ENCODE results near the gene GSTM3. TPM values are rescaled to one million over a fixed set of nuclear protein-coding genes. Genes with fewer than 3 reads are reported as not detected.
"Not testable (repeated sequence)": the region's sequence is repeated elsewhere in the genome, so short reads cannot be mapped to it uniquely, and the experiment has no call there.

GSTM3 gene
- total and polyA plus RNA-seq, 4 donors = 17.9 to 146 (median 66.1) TPM

DNA sequence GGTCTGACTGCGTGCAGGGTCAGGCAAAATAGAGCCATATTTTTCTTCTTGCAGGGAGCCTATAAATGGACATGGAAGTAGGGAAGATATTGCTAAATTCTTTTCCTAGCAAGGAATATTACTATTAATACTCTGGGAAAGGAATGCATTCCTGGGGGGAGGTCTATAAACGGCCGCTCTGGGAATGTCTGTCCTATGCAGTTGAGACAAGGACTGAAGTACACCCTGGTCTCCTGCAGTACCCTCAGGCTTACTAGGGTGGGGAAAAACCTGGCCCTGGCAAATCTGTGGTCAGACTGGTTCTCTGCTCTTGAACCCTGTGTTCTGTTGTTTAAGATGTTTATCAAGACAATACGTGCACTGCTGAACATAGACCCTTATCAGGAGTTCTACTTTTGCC is 31.9 kb downstream of the GSTM3 start:
- H3K4me3 ChIP-seq (ENCODE audit: low read length in 2 of 2); H3K27ac ChIP-seq (ENCODE audit: low read depth in 1 of 2, low read length in 2 of 2); H3K4me1 ChIP-seq (ENCODE audit: control insufficient read depth in 1 of 2, insufficient read depth in 2 of 2, low read length in 2 of 2); H3K9me3 ChIP-seq (ENCODE audit: control insufficient read depth, low read length); H3K27me3 ChIP-seq (ENCODE audit: control insufficient read depth in 1 of 2, insufficient read depth in 2 of 2, low read length in 1 of 2); intact Hi-C loops (cut with DNase I); H3K36me3 ChIP-seq (ENCODE audit: control insufficient read depth in 1 of 2, insufficient read depth in 2 of 2, low read length in 1 of 2); DNase-seq; ATAC-seq (ENCODE audit: low FRiP score): not testable (repeated sequence)
- 64 to 74% methylated on average over 4 of the region's 4 CpGs for WGBS, 2 donors

DNA sequence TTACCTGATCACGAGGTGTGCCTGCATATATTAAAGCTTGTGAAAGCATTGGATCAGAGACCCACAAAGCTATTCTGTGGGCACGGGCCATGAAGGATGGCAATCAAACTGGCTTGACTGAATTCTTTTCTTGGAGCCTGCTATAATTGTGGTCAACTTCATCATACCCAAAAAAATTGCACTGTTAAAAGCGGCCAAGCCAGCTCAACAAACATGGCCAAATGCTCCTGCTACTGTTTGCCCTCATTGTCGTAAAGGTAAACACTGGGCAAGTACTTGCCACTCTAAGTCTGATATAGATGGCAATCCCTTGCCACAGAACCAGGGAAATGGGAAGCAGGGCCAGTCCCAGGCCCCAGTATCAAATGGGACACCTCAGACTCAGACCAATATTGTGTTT is 35.4 kb downstream of the GSTM3 start:
- WGBS, 2 donors = 93 to 96% methylated on average over 4 of the region's 4 CpGs
- intact Hi-C loops (cut with DNase I) = no loop called here
- Histone ChIP-seq H3K4me1 (ENCODE audit: control insufficient read depth in 1 of 2, insufficient read depth in 2 of 2, low read length in 2 of 2) (no peaks in the 10 kb centered on the region), H3K4me3 (ENCODE audit: low read length in 2 of 2) (no peak overlapping the region), H3K9me3 (ENCODE audit: control insufficient read depth, low read length) (no peaks in the 10 kb centered on the region), H3K27me3 (ENCODE audit: control insufficient read depth in 1 of 2, insufficient read depth in 2 of 2, low read length in 1 of 2) (no peaks in the 10 kb centered on the region), H3K27ac (ENCODE audit: low read depth in 1 of 2, low read length in 2 of 2) (no peak overlapping the region), H3K36me3 (ENCODE audit: control insufficient read depth in 1 of 2, insufficient read depth in 2 of 2, low read length in 1 of 2) (no peaks in the 10 kb centered on the region)
- no peak for DNase-seq
- no peak for ATAC-seq (ENCODE audit: low FRiP score)

DNA sequence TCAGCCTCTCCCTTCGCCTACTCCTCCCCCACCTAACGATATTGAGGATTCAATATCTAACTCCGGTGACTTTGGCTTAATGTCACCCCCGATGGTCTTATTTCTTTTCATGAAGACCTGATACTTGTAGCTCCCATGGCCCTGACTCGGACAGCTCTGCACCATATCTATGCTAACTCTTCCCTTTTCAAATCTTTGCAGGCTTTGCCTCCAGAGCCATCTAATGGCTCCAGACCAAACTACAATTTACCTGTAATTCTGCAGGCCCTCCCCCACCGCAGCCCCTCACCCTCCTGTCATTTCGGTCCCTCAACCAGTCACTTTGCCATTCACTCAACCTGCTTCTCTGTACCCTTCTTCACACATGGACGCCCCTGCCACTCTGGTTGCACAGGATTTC is 36.7 kb downstream of the GSTM3 start:
- intact Hi-C loops (cut with DNase I) = no loop called here
- WGBS, 2 donors = 85 to 89% methylated on average over 8 of the region's 8 CpGs
- H3K4me3 ChIP-seq (ENCODE audit: low read length in 2 of 2) = no peak overlapping the region
- DNase-seq (no peak), ATAC-seq (ENCODE audit: low FRiP score) (no peak)
- H3K4me1 ChIP-seq (ENCODE audit: control insufficient read depth in 1 of 2, insufficient read depth in 2 of 2, low read length in 2 of 2) = no peaks in the 10 kb centered on the region
- H3K9me3 ChIP-seq (ENCODE audit: control insufficient read depth, low read length) = no peaks in the 10 kb centered on the region
- no peak overlapping the region for H3K27ac ChIP-seq (ENCODE audit: low read depth in 1 of 2, low read length in 2 of 2)
- no peaks in the 10 kb centered on the region for H3K36me3 ChIP-seq (ENCODE audit: control insufficient read depth in 1 of 2, insufficient read depth in 2 of 2, low read length in 1 of 2)
- H3K27me3 ChIP-seq (ENCODE audit: control insufficient read depth in 1 of 2, insufficient read depth in 2 of 2, low read length in 1 of 2) = no peaks in the 10 kb centered on the region

DNA sequence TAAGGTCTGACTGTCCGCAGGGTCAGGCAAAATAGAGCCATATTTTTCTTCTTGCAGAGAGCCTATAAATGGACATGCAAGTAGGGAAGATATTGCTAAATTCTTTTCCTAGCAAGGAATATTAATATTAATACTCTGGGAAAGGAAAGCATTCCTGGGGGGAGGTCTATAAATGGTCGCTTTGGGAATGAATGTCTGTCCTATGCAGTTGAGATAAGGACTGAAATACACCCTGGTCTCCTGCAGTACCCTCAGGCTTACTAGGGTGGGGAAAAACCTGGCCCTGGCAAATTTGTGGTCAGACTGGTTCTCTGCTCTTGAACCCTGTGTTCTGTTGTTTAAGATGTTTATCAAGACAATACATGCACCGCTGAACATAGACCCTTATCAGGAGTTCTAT is 37.9 kb downstream of the GSTM3 start:
- H3K27ac ChIP-seq (ENCODE audit: low read depth in 1 of 2, low read length in 2 of 2); H3K4me3 ChIP-seq (ENCODE audit: low read length in 2 of 2); H3K4me1 ChIP-seq (ENCODE audit: control insufficient read depth in 1 of 2, insufficient read depth in 2 of 2, low read length in 2 of 2); H3K27me3 ChIP-seq (ENCODE audit: control insufficient read depth in 1 of 2, insufficient read depth in 2 of 2, low read length in 1 of 2); H3K9me3 ChIP-seq (ENCODE audit: control insufficient read depth, low read length); intact Hi-C loops (cut with DNase I); ATAC-seq (ENCODE audit: low FRiP score); DNase-seq; H3K36me3 ChIP-seq (ENCODE audit: control insufficient read depth in 1 of 2, insufficient read depth in 2 of 2, low read length in 1 of 2): not testable (repeated sequence)
- 95 to 96% methylated on average over 3 of the region's 3 CpGs for WGBS, 2 donors

DNA sequence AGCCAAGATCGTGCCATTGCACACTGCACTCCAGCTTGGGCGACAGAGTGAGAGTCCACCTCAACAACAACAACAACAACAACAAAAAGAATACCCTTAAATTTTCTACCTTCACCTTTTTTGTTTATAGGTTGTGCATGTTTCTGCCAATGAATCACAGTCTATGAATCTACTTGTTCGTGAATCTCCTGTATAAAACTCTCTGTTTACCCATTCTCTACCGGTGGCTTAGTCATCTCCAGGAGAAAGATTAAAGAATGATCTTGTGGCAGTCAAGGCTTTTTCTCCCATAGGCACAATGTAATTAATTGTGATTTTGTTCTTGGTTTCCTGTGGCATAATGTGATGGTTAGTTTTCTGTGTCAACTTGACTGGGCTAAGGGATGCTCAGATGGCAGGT is 43.0 kb downstream of the GSTM3 start:
- H3K36me3 ChIP-seq (ENCODE audit: control insufficient read depth in 1 of 2, insufficient read depth in 2 of 2, low read length in 1 of 2); ATAC-seq (ENCODE audit: low FRiP score); H3K27ac ChIP-seq (ENCODE audit: low read depth in 1 of 2, low read length in 2 of 2); H3K27me3 ChIP-seq (ENCODE audit: control insufficient read depth in 1 of 2, insufficient read depth in 2 of 2, low read length in 1 of 2); intact Hi-C loops (cut with DNase I); H3K9me3 ChIP-seq (ENCODE audit: control insufficient read depth, low read length); H3K4me1 ChIP-seq (ENCODE audit: control insufficient read depth in 1 of 2, insufficient read depth in 2 of 2, low read length in 2 of 2); DNase-seq; H3K4me3 ChIP-seq (ENCODE audit: low read length in 2 of 2): not testable (repeated sequence)
- WGBS, 2 donors = 86 to 87% methylated on average over 4 of the region's 4 CpGs

DNA sequence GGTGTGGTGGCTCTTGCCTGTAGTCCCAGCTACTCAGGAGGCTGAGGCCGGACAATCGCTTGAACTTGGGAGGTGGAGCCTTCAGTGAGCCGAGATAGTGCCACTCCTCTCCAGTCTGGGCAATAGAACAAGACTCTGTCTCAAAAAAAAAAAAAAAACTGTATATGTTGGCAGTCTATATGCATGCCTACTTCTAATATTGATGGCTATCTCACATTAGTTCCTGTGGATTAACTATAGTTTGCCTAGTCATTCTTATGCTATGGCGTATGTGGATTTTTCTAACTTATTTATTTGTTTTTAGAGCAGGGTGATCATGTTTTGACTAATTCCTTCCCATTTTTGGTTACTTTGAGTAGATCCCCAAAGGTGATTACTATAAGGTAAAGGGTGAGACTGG is 43.8 kb downstream of the GSTM3 start:
- ATAC-seq (ENCODE audit: low FRiP score) = no peak
- H3K9me3 ChIP-seq (ENCODE audit: control insufficient read depth, low read length) = no peaks in the 10 kb centered on the region
- DNase-seq = no peak
- intact Hi-C loops (cut with DNase I) = no loop called here
- no peaks in the 10 kb centered on the region for H3K27me3 ChIP-seq (ENCODE audit: control insufficient read depth in 1 of 2, insufficient read depth in 2 of 2, low read length in 1 of 2)
- no peaks in the 10 kb centered on the region for H3K4me1 ChIP-seq (ENCODE audit: control insufficient read depth in 1 of 2, insufficient read depth in 2 of 2, low read length in 2 of 2)
- H3K4me3 ChIP-seq (ENCODE audit: low read length in 2 of 2) = no peak overlapping the region
- H3K36me3 ChIP-seq (ENCODE audit: control insufficient read depth in 1 of 2, insufficient read depth in 2 of 2, low read length in 1 of 2) = no peaks in the 10 kb centered on the region
- 36 to 56% methylated on average over 4 of the region's 4 CpGs for WGBS, 2 donors
- no peak overlapping the region for H3K27ac ChIP-seq (ENCODE audit: low read depth in 1 of 2, low read length in 2 of 2)

DNA sequence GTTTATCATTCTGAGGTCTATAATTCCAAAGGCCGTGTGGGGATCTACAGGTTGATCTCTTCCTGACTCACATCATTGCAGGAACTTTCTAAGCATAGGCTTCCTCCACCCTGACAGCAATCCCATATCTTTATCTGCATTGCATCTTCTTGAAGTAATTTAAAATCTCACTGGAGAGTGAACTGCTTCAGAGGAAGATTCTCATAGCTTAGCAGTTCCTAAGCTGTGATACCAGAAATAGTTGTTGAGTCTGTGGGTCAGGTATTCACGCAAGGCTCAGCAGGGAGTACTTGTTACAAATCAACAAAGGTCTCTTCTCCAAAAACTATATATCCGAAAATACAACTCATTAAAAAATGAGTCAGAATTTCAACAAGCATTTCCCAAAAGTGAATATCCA is 45.7 kb downstream of the GSTM3 start:
- DNase-seq; intact Hi-C loops (cut with DNase I); H3K4me1 ChIP-seq (ENCODE audit: control insufficient read depth in 1 of 2, insufficient read depth in 2 of 2, low read length in 2 of 2); H3K4me3 ChIP-seq (ENCODE audit: low read length in 2 of 2); H3K27me3 ChIP-seq (ENCODE audit: control insufficient read depth in 1 of 2, insufficient read depth in 2 of 2, low read length in 1 of 2); ATAC-seq (ENCODE audit: low FRiP score); H3K27ac ChIP-seq (ENCODE audit: low read depth in 1 of 2, low read length in 2 of 2); H3K36me3 ChIP-seq (ENCODE audit: control insufficient read depth in 1 of 2, insufficient read depth in 2 of 2, low read length in 1 of 2); H3K9me3 ChIP-seq (ENCODE audit: control insufficient read depth, low read length): not testable (repeated sequence)
- 79 to 86% methylated on average over 3 of the region's 3 CpGs for WGBS, 2 donors

DNA sequence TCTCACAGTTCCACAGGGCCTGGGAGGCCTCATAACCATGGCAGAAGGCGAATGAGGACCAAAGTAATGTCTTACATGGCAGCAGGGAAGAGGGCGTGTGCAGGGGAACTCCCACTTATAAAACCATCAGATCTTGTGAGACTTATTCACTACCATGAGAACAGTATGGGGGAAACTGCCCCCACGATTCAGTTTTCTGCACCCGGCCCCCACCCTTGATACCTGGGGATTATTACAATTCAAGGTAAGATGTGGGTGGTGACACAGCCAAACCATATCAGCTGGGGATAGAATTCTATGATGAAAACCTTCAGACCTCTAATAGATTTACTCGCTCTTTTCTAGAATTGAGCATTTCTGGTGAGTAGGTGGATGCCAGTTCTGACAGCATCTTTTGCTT is 46.4 kb downstream of the GSTM3 start:
- H3K27me3 ChIP-seq (ENCODE audit: control insufficient read depth in 1 of 2, insufficient read depth in 2 of 2, low read length in 1 of 2); intact Hi-C loops (cut with DNase I); H3K27ac ChIP-seq (ENCODE audit: low read depth in 1 of 2, low read length in 2 of 2); H3K4me3 ChIP-seq (ENCODE audit: low read length in 2 of 2); H3K9me3 ChIP-seq (ENCODE audit: control insufficient read depth, low read length); H3K4me1 ChIP-seq (ENCODE audit: control insufficient read depth in 1 of 2, insufficient read depth in 2 of 2, low read length in 2 of 2); DNase-seq; H3K36me3 ChIP-seq (ENCODE audit: control insufficient read depth in 1 of 2, insufficient read depth in 2 of 2, low read length in 1 of 2); ATAC-seq (ENCODE audit: low FRiP score): not testable (repeated sequence)
- WGBS, 2 donors = 87% methylated on average over 5 of the region's 5 CpGs

DNA sequence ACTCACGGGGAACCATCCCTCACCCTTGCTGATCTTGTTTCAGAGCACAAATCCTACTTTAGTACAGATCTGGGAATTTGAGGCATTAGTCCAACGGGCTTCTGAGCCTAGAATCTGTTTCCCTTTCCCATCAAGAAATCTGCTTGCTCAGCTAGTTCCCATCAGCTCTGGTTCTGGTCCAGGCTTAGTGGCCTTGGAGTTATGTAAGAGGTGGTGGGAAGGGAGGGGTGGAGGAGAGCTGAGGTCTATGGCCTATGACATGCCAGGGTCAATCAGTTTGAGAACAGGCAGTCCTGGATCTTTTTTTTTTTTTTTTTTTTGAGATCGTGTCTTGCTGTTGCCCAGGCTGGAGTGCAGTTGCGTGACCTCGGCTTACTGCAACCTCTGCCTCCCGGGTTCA is 49.1 kb downstream of the GSTM3 start:
- no peaks in the 10 kb centered on the region for H3K9me3 ChIP-seq (ENCODE audit: control insufficient read depth, low read length)
- no peak overlapping the region for H3K4me3 ChIP-seq (ENCODE audit: low read length in 2 of 2)
- no peak for ATAC-seq (ENCODE audit: low FRiP score)
- 13 to 81% methylated on average over 2 to 6 of the region's 6 CpGs for WGBS, 2 donors
- intact Hi-C loops (cut with DNase I) = no loop called here
- H3K27ac ChIP-seq (ENCODE audit: low read depth in 1 of 2, low read length in 2 of 2) = no peak overlapping the region
- H3K27me3 ChIP-seq (ENCODE audit: control insufficient read depth in 1 of 2, insufficient read depth in 2 of 2, low read length in 1 of 2) = no peaks in the 10 kb centered on the region
- H3K36me3 ChIP-seq (ENCODE audit: control insufficient read depth in 1 of 2, insufficient read depth in 2 of 2, low read length in 1 of 2) = no peaks in the 10 kb centered on the region
- no peaks in the 10 kb centered on the region for H3K4me1 ChIP-seq (ENCODE audit: control insufficient read depth in 1 of 2, insufficient read depth in 2 of 2, low read length in 2 of 2)
- DNase-seq = no peak

All from aorta (tissue), 5 donors.